ENCODE measurements around the gene AHRR.
"Not testable (repeated sequence)": the region's sequence is repeated elsewhere in the genome, so short reads cannot be mapped to it uniquely, and the experiment has no call there.

- not testable (repeated sequence) for TF ChIP-seq MED1 (CRISPR knock-in tag; IDR thresholded peaks at IDR 0.05; ENCODE audit: borderline replicate concordance); YY1 (IDR thresholded peaks at IDR 0.05; ENCODE audit: borderline replicate concordance in 1 of 3, control insufficient read depth in 1 of 3, extremely low read depth in 1 of 3, insufficient read depth in 3 of 3, insufficient read length in 1 of 3, insufficient replicate concordance in 2 of 3, low read depth in 1 of 3, low read length in 2 of 3); ARNT (IDR thresholded peaks at IDR 0.05); SRSF3 (IDR thresholded peaks at IDR 0.05; ENCODE audit: insufficient read depth, low read length)
- TF ChIP-seq, protein P1, sequence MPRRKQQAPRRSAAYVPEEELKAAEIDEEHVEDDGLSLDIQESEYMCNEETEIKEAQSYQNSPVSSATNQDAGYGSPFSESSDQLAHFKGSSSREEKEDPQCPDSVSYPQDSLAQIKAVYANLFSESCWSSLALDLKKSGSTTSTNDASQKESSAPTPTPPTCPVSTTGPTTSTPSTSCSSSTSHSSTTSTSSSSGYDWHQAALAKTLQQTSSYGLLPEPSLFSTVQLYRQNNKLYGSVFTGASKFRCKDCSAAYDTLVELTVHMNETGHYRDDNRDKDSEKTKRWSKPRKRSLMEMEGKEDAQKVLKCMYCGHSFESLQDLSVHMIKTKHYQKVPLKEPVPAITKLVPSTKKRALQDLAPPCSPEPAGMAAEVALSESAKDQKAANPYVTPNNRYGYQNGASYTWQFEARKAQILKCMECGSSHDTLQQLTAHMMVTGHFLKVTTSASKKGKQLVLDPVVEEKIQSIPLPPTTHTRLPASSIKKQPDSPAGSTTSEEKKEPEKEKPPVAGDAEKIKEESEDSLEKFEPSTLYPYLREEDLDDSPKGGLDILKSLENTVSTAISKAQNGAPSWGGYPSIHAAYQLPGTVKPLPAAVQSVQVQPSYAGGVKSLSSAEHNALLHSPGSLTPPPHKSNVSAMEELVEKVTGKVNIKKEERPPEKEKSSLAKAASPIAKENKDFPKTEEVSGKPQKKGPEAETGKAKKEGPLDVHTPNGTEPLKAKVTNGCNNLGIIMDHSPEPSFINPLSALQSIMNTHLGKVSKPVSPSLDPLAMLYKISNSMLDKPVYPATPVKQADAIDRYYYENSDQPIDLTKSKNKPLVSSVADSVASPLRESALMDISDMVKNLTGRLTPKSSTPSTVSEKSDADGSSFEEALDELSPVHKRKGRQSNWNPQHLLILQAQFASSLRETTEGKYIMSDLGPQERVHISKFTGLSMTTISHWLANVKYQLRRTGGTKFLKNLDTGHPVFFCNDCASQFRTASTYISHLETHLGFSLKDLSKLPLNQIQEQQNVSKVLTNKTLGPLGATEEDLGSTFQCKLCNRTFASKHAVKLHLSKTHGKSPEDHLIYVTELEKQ (CRISPR knock-in tag; IDR thresholded peaks at IDR 0.05), result not testable (repeated sequence)
Measured at GRCh38 chr5:291345-291744, 30.2 kb upstream of the AHRR start.
